Activated CD8-positive, alpha-beta T cell treated with anti-CD3 and anti-CD28 coated beads for 36 hours (primary cell): ENCODE measurements around the gene PALLD. TPM values are rescaled to one million over a fixed set of nuclear protein-coding genes. Genes with fewer than 3 reads are reported as not detected.

Experiments used
- ATAC-seq: fragments of 200-7000 bp; cut with Tn5 transposase; one replicate; pipeline ENCODE4 v1.10.0; 2021; ENCODE audit warnings: mild to moderate bottlenecking, moderate library complexity
- CTCF ChIA-PET: fragments of 350-600 bp; sonication (Branson Sonifier 250); formaldehyde crosslinking; loops from one replicate; lab custom pipeline; 2021; ENCODE audit warnings: antibody characterized with exemption; lab: Charles Lee
- POLR2A ChIA-PET: fragments of 350-600 bp; sonication (Branson Sonifier 250); formaldehyde crosslinking; loops from one replicate; lab custom pipeline; 2021; ENCODE audit warnings: antibody characterized with exemption; lab: Charles Lee
- DNase-seq: peaks from one replicate; pipeline ENCODE4 v3.0.0-alpha.2; 2020
- H3K27ac Mint-ChIP-seq: one replicate; pipeline ENCODE4 v1.8.0; 2021; ENCODE audit warnings: mild to moderate bottlenecking, mixed read lengths
- H3K27me3 Mint-ChIP-seq: one replicate; pipeline ENCODE4 v1.8.0; 2021; ENCODE audit warnings: mixed read lengths
- H3K36me3 Mint-ChIP-seq: one replicate; pipeline ENCODE4 v1.8.0; 2021; ENCODE audit warnings: low read depth, mixed read lengths
- H3K4me1 Mint-ChIP-seq: one replicate; pipeline ENCODE4 v1.8.0; 2021; ENCODE audit warnings: low read depth, mixed read lengths
- H3K4me3 Mint-ChIP-seq: one replicate; pipeline ENCODE4 v1.8.0; 2021; ENCODE audit warnings: mild to moderate bottlenecking, moderate library complexity, mixed read lengths
- H3K9me3 Mint-ChIP-seq: one replicate; pipeline ENCODE4 v1.8.0; 2021; ENCODE audit warnings: mixed read lengths
- intact Hi-C: fragments of 100-400 bp; cut with micrococcal nuclease; formaldehyde crosslinking; loops from one replicate; pipeline ENCODE4 v1.10.0; 2022
- total RNA-seq, 2 experiments: library from RNA; stranded (reverse); gene quantifications; one replicate each; pipeline ENCODE4 v1.2.3, GENCODE V29; 2021
- TF ChIP-seq, protein P1 (sequence below): fragments of 200-600 bp; IDR thresholded peaks from one replicate; pipeline ENCODE4 v1.8.0; 2022; ENCODE audit warnings: antibody characterized with exemption, mild to moderate bottlenecking

Gene PALLD
- total RNA-seq, 2 experiments from 2014 or later, result 0.41 to 0.60 TPM

DNA sequence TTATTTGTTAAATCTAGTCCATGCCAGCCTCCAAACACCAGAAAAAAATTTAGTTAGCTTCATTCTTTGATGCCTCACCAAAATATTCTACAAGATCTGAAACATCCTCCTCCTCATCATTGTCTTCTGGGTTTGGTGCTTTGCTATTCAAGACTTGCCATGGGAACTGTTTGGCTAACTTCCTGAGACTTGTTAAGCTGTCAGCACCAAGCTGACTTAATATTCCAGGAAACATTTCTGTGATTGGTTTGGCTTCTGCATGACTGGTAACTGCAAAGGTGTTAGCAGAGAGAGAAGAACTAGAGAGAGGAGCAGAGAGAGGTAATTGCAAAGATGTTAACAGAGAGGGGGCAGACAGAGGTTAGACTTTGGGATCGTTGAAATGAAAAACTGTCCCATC, 101.3 kb downstream of the PALLD start:
- DNase-seq (no peak), ATAC-seq (no peak)
- peaks cover 5% of the 10 kb centered on the region for H3K27me3 Mint-ChIP-seq
- intact Hi-C loops, result no loop called here
- H3K4me3 Mint-ChIP-seq, result no peak overlapping the region
- ChIA-PET CTCF (no interaction called here), POLR2A (no interaction called here)
- H3K9me3 Mint-ChIP-seq, result no peaks in the 10 kb centered on the region
- no peak overlapping the region for H3K27ac Mint-ChIP-seq
- TF ChIP-seq, protein P1, sequence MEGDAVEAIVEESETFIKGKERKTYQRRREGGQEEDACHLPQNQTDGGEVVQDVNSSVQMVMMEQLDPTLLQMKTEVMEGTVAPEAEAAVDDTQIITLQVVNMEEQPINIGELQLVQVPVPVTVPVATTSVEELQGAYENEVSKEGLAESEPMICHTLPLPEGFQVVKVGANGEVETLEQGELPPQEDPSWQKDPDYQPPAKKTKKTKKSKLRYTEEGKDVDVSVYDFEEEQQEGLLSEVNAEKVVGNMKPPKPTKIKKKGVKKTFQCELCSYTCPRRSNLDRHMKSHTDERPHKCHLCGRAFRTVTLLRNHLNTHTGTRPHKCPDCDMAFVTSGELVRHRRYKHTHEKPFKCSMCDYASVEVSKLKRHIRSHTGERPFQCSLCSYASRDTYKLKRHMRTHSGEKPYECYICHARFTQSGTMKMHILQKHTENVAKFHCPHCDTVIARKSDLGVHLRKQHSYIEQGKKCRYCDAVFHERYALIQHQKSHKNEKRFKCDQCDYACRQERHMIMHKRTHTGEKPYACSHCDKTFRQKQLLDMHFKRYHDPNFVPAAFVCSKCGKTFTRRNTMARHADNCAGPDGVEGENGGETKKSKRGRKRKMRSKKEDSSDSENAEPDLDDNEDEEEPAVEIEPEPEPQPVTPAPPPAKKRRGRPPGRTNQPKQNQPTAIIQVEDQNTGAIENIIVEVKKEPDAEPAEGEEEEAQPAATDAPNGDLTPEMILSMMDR, result no peak
- H3K4me1 Mint-ChIP-seq, result no peaks in the 10 kb centered on the region
- H3K36me3 Mint-ChIP-seq, result no peaks in the 10 kb centered on the region

DNA sequence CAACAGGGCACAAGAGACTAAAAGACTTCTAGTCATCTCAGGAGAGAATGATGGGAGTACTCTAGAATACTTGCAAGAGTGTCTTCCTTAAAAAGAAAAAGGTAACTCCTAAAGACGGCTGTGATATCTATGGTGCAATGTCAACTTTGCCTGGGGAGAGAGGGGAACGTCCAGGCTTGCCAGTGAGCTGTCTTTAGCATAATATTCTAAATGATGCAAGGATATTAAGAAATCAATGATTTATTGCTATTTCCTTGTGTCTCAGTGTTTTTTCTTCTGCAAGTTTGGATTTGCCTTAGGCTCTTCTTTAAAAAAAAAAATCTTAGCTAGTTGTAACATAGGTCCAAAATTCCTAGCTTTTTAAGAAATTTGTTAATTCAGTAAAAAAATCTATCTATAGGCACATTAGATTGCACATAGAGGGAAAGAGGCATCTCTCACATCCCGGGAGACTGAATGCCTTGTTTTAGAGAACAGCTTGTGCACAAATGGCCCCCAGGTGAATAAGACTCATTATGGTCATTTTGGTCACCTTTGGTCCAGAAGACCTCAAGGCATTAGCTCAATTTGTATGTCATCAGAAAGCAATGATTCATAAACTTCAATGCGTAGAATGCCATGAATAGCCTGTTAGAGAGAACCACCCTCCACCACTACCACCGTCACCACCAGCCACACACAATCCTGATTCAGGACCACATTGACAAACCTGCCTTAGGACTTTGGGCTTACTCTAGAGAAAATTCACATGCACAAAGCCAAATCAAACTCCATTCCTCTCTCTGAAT, 104.1 kb downstream of the PALLD start:
- H3K4me1 Mint-ChIP-seq, result no peaks in the 10 kb centered on the region
- no peaks in the 10 kb centered on the region for H3K36me3 Mint-ChIP-seq
- TF ChIP-seq, protein P1, result no peak
- peaks cover 7% of the 10 kb centered on the region for H3K27me3 Mint-ChIP-seq
- H3K4me3 Mint-ChIP-seq, result no peak overlapping the region
- POLR2A ChIA-PET, result no interaction called here
- CTCF ChIA-PET, result interaction anchor here (0.8 kb wide), 1 partner anchor 15 kb away, joined by 3 read pairs; no protein-coding TSS in a partner anchor
- no peak overlapping the region for H3K27ac Mint-ChIP-seq
- intact Hi-C loops, result no loop called here
- DNase-seq (no peak), ATAC-seq (no peak)
- no peaks in the 10 kb centered on the region for H3K9me3 Mint-ChIP-seq

DNA sequence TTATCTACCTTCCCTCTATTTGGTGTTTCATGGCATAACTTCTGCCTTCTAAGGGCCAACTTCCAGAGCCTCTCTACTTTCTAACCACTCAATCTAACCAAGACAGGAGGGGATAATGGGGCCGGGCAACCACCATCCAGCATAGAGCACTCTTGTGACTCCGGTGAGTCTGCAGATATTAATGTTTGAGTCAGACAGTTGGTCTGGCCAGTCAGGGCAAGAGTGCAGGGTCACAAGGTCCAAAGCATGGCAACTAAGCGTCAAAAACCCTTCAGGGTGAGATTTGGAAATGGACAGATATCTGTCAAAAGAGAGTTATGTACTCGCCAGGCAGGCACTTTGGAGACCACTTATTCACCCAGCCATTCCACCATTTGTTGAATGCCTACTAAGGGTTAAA, 105.0 kb downstream of the PALLD start:
- ChIA-PET CTCF (no interaction called here), POLR2A (interaction anchor here (0.6 kb wide), 1 partner anchor 87 kb away, joined by 4 read pairs; no protein-coding TSS in a partner anchor)
- no peaks in the 10 kb centered on the region for H3K4me1 Mint-ChIP-seq

GRCh38 chr4:168604496-168605373, 107.9 kb downstream of the PALLD start:
- Mint-ChIP-seq H3K27me3 (peaks cover 5% of the 10 kb centered on the region), H3K36me3 (no peaks in the 10 kb centered on the region)
- POLR2A ChIA-PET, result no interaction called here

More for the DNA sequence above, 105.0 kb downstream of the PALLD start:
- Mint-ChIP-seq H3K27me3 (peaks cover 7% of the 10 kb centered on the region), H3K9me3 (no peaks in the 10 kb centered on the region), H3K4me3 (no peak overlapping the region), H3K36me3 (no peaks in the 10 kb centered on the region), H3K27ac (no peak overlapping the region)
- intact Hi-C loops, result no loop called here
- ATAC-seq (no peak), DNase-seq (no peak)
- TF ChIP-seq, protein P1, result no peak

More at GRCh38 chr4:168604496-168605373, 107.9 kb downstream of the PALLD start:
- no peaks in the 10 kb centered on the region for H3K9me3 Mint-ChIP-seq
- TF ChIP-seq, protein P1, result no peak
- no peak overlapping the region for H3K27ac Mint-ChIP-seq
- no peak for DNase-seq
- ATAC-seq, result no peak
- H3K4me1 Mint-ChIP-seq, result no peaks in the 10 kb centered on the region
- H3K4me3 Mint-ChIP-seq, result no peak overlapping the region
- intact Hi-C loops, result no loop called here
- CTCF ChIA-PET, result no interaction called here
